Left forelimb (tissue), 1 donor: ENCODE results near the gene ITIH1.

Source experiments
- DNase-seq: peaks from one replicate; pipeline ENCODE4 v3.0.0-alpha.2; 2018; ENCODE audit warnings: low spot score

ITIH1 gene

DNA sequence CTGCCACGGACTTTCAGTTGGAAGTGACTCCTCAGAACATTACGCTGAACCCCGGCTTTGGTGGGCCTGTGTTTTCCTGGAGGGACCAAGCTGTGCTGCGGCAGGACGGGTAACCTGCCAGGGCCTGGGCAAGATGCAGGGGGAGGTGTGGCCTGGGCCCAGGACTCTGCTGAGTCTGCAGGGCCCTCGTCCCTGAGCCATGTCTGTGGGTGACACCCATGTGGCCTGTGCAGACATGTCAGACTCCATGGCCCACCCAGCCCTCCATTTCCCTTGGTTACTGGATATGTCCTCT lies 12.3 kb downstream of the ITIH1 start:
- no peak for DNase-seq

- DNase-seq = no peak
Observed at GRCh38 chr3:52790337-52790736, 12.9 kb downstream of the ITIH1 start.

- DNase-seq = no peak
Observed at GRCh38 chr3:52790741-52791140, 13.3 kb downstream of the ITIH1 start.

DNA sequence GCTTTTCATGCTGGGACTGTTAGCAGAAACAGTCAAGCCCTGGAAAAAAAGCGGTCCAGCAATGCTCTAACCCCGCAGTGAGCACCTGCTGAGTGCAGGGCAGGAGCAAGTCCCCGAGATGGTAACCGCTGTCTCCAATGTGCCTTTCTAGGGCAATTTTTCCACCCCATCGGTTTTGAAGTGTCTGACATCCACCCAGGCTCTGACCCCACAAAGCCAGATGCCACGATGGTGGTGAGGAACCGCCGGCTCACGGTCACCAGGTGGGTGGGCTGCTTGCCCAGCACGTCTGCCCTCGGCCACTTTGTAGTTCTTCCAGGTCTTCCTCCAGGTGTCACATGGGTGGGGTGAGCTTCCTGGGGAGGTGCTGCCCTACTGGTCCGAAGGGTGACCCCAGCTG lies 14.0 kb downstream of the ITIH1 start:
- no peak for DNase-seq

GRCh38 chr3:52791928-52792327 lies 14.5 kb downstream of the ITIH1 start:
- DNase-seq = no peak

GRCh38 chr3:52792413-52792812 lies 15.0 kb downstream of the ITIH1 start:
- DNase-seq = no peak

GRCh38 chr3:52792961-52793695 lies 15.7 kb downstream of the ITIH1 start:
- no peak for DNase-seq

- no peak for DNase-seq
Observed at GRCh38 chr3:52793702-52794611, 16.6 kb downstream of the ITIH1 start.

GRCh38 chr3:52794612-52795099 lies 17.3 kb downstream of the ITIH1 start, which contains the start of gene ITIH3:
TSS of gene ITIH3 (plus strand) at chr3:52794796. CDS start at chr3:52794804, 8 bp downstream.
- DNase-seq = no peak

- DNase-seq = no peak
Observed at GRCh38 chr3:52795298-52795900, 18.0 kb downstream of the ITIH1 start.

DNA sequence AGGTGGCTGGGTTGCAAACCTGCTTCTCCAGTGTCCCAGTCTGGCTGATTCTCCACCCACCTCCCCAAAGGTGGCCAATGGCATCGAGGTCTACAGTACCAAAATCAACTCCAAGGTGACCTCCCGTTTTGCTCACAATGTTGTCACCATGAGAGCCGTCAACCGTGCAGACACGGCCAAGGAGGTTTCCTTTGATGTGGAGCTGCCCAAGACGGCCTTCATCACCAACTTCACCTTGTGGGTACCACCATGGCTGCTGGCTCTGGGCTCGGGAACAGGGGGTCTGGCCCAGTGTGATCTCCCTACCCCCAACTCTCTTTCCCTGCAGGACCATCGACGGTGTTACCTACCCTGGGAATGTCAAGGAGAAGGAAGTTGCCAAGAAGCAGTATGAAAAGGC lies 19.0 kb downstream of the ITIH1 start:
- DNase-seq = no peak

GRCh38 chr3:52798376-52798977 lies 21.1 kb downstream of the ITIH1 start:
- no peak for DNase-seq

GRCh38 chr3:52798978-52799476 lies 21.6 kb downstream of the ITIH1 start:
- DNase-seq = no peak

GRCh38 chr3:52800079-52800478 lies 22.7 kb downstream of the ITIH1 start:
- DNase-seq = no peak

GRCh38 chr3:52801839-52802238 lies 24.4 kb downstream of the ITIH1 start:
- no peak for DNase-seq

GRCh38 chr3:52805270-52806039 lies 28.1 kb downstream of the ITIH1 start:
- DNase-seq = no peak

DNA sequence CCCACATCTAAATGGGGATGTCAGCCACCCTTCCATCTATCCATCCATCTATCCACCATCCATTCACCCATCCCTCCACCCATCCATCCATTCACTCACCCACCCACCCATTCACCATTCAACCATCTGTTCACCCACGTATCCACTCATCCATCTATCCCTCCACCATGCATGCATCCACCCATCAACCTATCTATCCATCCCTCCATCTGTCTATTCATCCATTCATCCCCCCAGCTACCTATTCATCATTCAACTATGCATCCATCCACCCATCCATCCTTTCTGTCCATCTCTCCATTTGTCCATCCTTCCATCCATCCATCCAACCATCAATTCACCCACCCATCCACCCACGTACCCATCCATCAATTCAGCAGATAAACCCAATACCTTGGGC lies 31.8 kb downstream of the ITIH1 start:
- no peak for DNase-seq

DNA sequence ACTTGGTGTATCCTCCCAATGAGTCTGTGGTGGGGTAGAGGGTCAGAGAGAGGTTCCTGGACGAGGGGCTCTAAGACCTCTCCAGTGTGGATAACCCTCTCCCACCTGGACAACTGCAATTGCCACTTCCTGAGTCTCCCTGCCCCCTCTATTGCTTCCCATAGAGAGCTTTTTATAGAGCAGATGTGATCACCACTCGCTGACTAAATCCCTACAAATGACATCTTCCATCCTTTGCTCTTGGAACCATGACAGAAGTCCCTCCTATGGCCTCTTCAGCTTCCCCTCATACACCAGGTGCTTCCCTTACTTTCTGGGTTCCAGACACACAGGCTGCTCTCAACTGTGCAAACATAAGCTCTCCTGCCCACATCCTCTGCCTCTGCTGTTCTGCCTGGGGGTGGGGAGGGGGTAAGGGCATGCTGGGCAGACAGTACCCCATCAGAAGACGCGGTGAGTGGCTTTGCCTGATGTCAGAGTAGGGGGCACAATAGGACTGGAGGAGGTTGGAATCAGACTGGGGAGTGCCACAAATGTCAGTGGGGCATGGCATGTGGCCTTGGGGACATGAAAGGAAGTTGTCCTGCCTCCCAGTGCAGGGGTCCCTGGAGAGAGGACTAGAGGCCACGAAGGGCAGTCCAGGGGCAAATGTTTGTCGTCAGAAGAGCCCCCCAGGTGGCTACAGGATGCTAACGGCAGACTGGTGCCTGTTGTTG lies 32.4 kb downstream of the ITIH1 start:
- no peak for DNase-seq

- DNase-seq = no peak
Observed at GRCh38 chr3:52810923-52811322, 33.5 kb downstream of the ITIH1 start.

- DNase-seq = no peak
Observed at GRCh38 chr3:52811452-52812011, 34.1 kb downstream of the ITIH1 start.
